HL-60 (cell line): ENCODE data around the gene ZDHHC16.
A peak's percentile ranks its signal among the peaks of the same experiment; 100 is the strongest.

Experiments used
- GABPA ChIP-seq: IDR thresholded peaks from 2 replicates; pipeline ENCODE4 v1.6.1; 2012; ENCODE audit warnings: low read depth
- POLR2AphosphoS5 ChIP-seq: IDR thresholded peaks from 2 replicates; pipeline ENCODE4 v1.6.1; 2012; ENCODE audit warnings: low read depth
- TF ChIP-seq, protein P1 (sequence below): IDR thresholded peaks from one replicate; pipeline ENCODE4 v1.5.1; 2011; ENCODE audit warnings: low read length, control low read depth, inconsistent platforms; ENCODE audit not compliant: insufficient read depth
- TF ChIP-seq, protein P2 (sequence below): IDR thresholded peaks from 2 replicates; pipeline ENCODE4 v1.6.1; 2012; ENCODE audit warnings: low read depth; ENCODE audit not compliant: insufficient replicate concordance

DNA sequence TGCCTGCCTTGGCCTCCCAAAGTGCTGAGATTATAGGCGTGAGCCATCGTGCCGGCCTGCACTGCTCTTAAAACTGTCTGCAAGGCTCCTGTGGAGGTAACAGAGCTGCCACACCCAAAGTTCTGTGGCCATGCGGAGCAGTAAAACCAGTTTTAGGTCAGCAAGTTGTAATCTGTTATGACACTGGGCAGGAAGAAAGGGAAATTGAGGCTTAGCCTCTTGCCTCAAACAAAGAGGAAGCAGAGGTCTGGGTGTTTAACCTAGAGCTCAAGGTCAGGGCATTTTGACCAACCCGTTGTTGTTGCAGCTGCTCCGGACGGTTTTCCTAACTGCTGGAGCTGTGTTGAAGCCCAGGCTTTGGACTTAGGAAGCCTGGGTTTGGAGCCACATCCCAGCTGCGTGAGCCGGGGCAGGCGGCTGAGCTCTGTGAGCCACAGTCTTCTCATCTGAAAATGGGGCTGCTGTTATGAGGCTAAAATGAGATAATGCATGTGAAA is 37.4 kb upstream of the ZDHHC16 start:
- TF ChIP-seq, protein P1, sequence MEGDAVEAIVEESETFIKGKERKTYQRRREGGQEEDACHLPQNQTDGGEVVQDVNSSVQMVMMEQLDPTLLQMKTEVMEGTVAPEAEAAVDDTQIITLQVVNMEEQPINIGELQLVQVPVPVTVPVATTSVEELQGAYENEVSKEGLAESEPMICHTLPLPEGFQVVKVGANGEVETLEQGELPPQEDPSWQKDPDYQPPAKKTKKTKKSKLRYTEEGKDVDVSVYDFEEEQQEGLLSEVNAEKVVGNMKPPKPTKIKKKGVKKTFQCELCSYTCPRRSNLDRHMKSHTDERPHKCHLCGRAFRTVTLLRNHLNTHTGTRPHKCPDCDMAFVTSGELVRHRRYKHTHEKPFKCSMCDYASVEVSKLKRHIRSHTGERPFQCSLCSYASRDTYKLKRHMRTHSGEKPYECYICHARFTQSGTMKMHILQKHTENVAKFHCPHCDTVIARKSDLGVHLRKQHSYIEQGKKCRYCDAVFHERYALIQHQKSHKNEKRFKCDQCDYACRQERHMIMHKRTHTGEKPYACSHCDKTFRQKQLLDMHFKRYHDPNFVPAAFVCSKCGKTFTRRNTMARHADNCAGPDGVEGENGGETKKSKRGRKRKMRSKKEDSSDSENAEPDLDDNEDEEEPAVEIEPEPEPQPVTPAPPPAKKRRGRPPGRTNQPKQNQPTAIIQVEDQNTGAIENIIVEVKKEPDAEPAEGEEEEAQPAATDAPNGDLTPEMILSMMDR, result no peak
- TF ChIP-seq GABPA (no peak), POLR2AphosphoS5 (peak; percentile 43; the same call in 1 of the 2 replicates)
- TF ChIP-seq, protein P2, sequence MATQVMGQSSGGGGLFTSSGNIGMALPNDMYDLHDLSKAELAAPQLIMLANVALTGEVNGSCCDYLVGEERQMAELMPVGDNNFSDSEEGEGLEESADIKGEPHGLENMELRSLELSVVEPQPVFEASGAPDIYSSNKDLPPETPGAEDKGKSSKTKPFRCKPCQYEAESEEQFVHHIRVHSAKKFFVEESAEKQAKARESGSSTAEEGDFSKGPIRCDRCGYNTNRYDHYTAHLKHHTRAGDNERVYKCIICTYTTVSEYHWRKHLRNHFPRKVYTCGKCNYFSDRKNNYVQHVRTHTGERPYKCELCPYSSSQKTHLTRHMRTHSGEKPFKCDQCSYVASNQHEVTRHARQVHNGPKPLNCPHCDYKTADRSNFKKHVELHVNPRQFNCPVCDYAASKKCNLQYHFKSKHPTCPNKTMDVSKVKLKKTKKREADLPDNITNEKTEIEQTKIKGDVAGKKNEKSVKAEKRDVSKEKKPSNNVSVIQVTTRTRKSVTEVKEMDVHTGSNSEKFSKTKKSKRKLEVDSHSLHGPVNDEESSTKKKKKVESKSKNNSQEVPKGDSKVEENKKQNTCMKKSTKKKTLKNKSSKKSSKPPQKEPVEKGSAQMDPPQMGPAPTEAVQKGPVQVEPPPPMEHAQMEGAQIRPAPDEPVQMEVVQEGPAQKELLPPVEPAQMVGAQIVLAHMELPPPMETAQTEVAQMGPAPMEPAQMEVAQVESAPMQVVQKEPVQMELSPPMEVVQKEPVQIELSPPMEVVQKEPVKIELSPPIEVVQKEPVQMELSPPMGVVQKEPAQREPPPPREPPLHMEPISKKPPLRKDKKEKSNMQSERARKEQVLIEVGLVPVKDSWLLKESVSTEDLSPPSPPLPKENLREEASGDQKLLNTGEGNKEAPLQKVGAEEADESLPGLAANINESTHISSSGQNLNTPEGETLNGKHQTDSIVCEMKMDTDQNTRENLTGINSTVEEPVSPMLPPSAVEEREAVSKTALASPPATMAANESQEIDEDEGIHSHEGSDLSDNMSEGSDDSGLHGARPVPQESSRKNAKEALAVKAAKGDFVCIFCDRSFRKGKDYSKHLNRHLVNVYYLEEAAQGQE, result no peak
